ENCODE data around the gene LDLR.
A peak's percentile ranks its signal among the peaks of the same experiment; 100 is the strongest.
"Not testable (repeated sequence)": the region's sequence is repeated elsewhere in the genome, so short reads cannot be mapped to it uniquely, and the experiment has no call there.

Gene LDLR

GRCh38 chr19:11098861-11099260 is 9.6 kb downstream of the LDLR start:
- DNase-seq, result no peak
- in situ Hi-C loops (cut with MboI; ENCODE audit: low pct_unique_long_range_greater_than_20kb, low sequenced_read_pairs), result no loop called here

GRCh38 chr19:11100049-11100448 is 10.8 kb downstream of the LDLR start:
- no peak for DNase-seq
- in situ Hi-C loops (cut with MboI; ENCODE audit: low pct_unique_long_range_greater_than_20kb, low sequenced_read_pairs), result no loop called here

- DNase-seq, result no peak
- in situ Hi-C loops (cut with MboI; ENCODE audit: low pct_unique_long_range_greater_than_20kb, low sequenced_read_pairs), result no loop called here
These were observed 11.8 kb downstream of the LDLR start for GRCh38 chr19:11101057-11101456.

GRCh38 chr19:11102944-11103343 is 13.7 kb downstream of the LDLR start:
- DNase-seq, result no peak
- in situ Hi-C loops (cut with MboI; ENCODE audit: low pct_unique_long_range_greater_than_20kb, low sequenced_read_pairs), result no loop called here

- in situ Hi-C loops (cut with MboI; ENCODE audit: low pct_unique_long_range_greater_than_20kb, low sequenced_read_pairs); DNase-seq: not testable (repeated sequence)
These were observed 14.4 kb downstream of the LDLR start for GRCh38 chr19:11103667-11104066.

GRCh38 chr19:11105014-11105636 is 15.9 kb downstream of the LDLR start:
- no peak for DNase-seq
- in situ Hi-C loops (cut with MboI; ENCODE audit: low pct_unique_long_range_greater_than_20kb, low sequenced_read_pairs), result no loop called here

GRCh38 chr19:11106477-11106876 is 17.2 kb downstream of the LDLR start:
- in situ Hi-C loops (cut with MboI; ENCODE audit: low pct_unique_long_range_greater_than_20kb, low sequenced_read_pairs), result no loop called here
- no peak for DNase-seq

- DNase-seq, result no peak
- in situ Hi-C loops (cut with MboI; ENCODE audit: low pct_unique_long_range_greater_than_20kb, low sequenced_read_pairs), result no loop called here
These were observed 19.5 kb downstream of the LDLR start for GRCh38 chr19:11108746-11109145.

GRCh38 chr19:11111117-11111770 is 22.0 kb downstream of the LDLR start:
- DNase-seq, result no peak
- in situ Hi-C loops (cut with MboI; ENCODE audit: low pct_unique_long_range_greater_than_20kb, low sequenced_read_pairs), result no loop called here

- no peak for DNase-seq
- in situ Hi-C loops (cut with MboI; ENCODE audit: low pct_unique_long_range_greater_than_20kb, low sequenced_read_pairs), result no loop called here
These were observed 22.5 kb downstream of the LDLR start for GRCh38 chr19:11111771-11112144.

- in situ Hi-C loops (cut with MboI; ENCODE audit: low pct_unique_long_range_greater_than_20kb, low sequenced_read_pairs), result no loop called here
- DNase-seq, result no peak
These were observed 24.0 kb downstream of the LDLR start for GRCh38 chr19:11113140-11113708.

GRCh38 chr19:11115042-11115441 is 25.8 kb downstream of the LDLR start:
- in situ Hi-C loops (cut with MboI; ENCODE audit: low pct_unique_long_range_greater_than_20kb, low sequenced_read_pairs), result no loop called here
- no peak for DNase-seq

GRCh38 chr19:11115895-11116446 is 26.7 kb downstream of the LDLR start:
- in situ Hi-C loops (cut with MboI; ENCODE audit: low pct_unique_long_range_greater_than_20kb, low sequenced_read_pairs), result no loop called here
- no peak for DNase-seq

- in situ Hi-C loops (cut with MboI; ENCODE audit: low pct_unique_long_range_greater_than_20kb, low sequenced_read_pairs), result no loop called here
- DNase-seq, result no peak
These were observed 27.2 kb downstream of the LDLR start for GRCh38 chr19:11116507-11116906.

- not testable (repeated sequence) for DNase-seq
- in situ Hi-C loops (cut with MboI; ENCODE audit: low pct_unique_long_range_greater_than_20kb, low sequenced_read_pairs), result loop anchor here (10.0 kb wide), 1 partner anchor 87 kb away; no protein-coding TSS in a partner anchor
These were observed 32.7 kb downstream of the LDLR start for GRCh38 chr19:11121963-11122362.

GRCh38 chr19:11123114-11123513 is 33.9 kb downstream of the LDLR start:
- no peak for DNase-seq
- in situ Hi-C loops (cut with MboI; ENCODE audit: low pct_unique_long_range_greater_than_20kb, low sequenced_read_pairs), result loop anchor here (10.0 kb wide), 1 partner anchor 88 kb away; no protein-coding TSS in a partner anchor

- DNase-seq, result not testable (repeated sequence)
- in situ Hi-C loops (cut with MboI; ENCODE audit: low pct_unique_long_range_greater_than_20kb, low sequenced_read_pairs), result loop anchor here (10.0 kb wide), 1 partner anchor 89 kb away; no protein-coding TSS in a partner anchor
These were observed 34.9 kb downstream of the LDLR start for GRCh38 chr19:11124157-11124556.

- peak; percentile 82 for DNase-seq
- in situ Hi-C loops (cut with MboI; ENCODE audit: low pct_unique_long_range_greater_than_20kb, low sequenced_read_pairs), result loop anchor here (10.0 kb wide), 1 partner anchor 91 kb away; no protein-coding TSS in a partner anchor
These were observed 36.9 kb downstream of the LDLR start for GRCh38 chr19:11125994-11126685.

GRCh38 chr19:11127905-11128304 is 38.6 kb downstream of the LDLR start:
- in situ Hi-C loops (cut with MboI; ENCODE audit: low pct_unique_long_range_greater_than_20kb, low sequenced_read_pairs), result loop anchor here (10.0 kb wide), 1 partner anchor 93 kb away; no protein-coding TSS in a partner anchor
- DNase-seq, result no peak

Measured in KBM-7 (cell line).